T-helper 2 cell treated with Interferon-gamma antibody and Interleukin-4, amounts not matched to agents 5 μg/mL and 100 μg/mL, for 36 hours (primary cell): ENCODE data around the gene NKX2-4.
A peak's percentile ranks its signal among the peaks of the same experiment; 100 is the strongest.

Source experiments
- DNase-seq: peaks from one replicate; pipeline ENCODE4 v3.0.0; 2021; ENCODE audit warnings: low spot score
- H3K27ac Mint-ChIP-seq: one replicate; pipeline ENCODE4 v1.8.0; 2021; ENCODE audit warnings: mild to moderate bottlenecking, mixed read lengths
- H3K27me3 Mint-ChIP-seq: one replicate; pipeline ENCODE4 v1.8.0; 2021; ENCODE audit warnings: low read depth, mixed read lengths
- H3K36me3 Mint-ChIP-seq: one replicate; pipeline ENCODE4 v1.8.0; 2021; ENCODE audit warnings: low read depth, mixed read lengths
- H3K4me1 Mint-ChIP-seq: one replicate; pipeline ENCODE4 v1.8.0; 2021; ENCODE audit warnings: low read depth, mixed read lengths
- H3K4me3 Mint-ChIP-seq: one replicate; pipeline ENCODE4 v1.8.0; 2022; ENCODE audit warnings: mild to moderate bottlenecking, moderate library complexity, mixed read lengths
- H3K9me3 Mint-ChIP-seq: one replicate; pipeline ENCODE4 v1.8.0; 2021; ENCODE audit warnings: mixed read lengths

Gene NKX2-4

GRCh38 chr20:21399005-21399475, 1.7 kb upstream of the NKX2-4 start:
- Mint-ChIP-seq H3K27me3 (peaks cover 72% of the 10 kb centered on the region), H3K4me1 (peaks cover 9% of the 10 kb centered on the region), H3K27ac (no peak overlapping the region), H3K9me3 (no peaks in the 10 kb centered on the region), H3K36me3 (no peaks in the 10 kb centered on the region), H3K4me3 (no peak overlapping the region)
- no peak for DNase-seq

- no peak for DNase-seq
- Mint-ChIP-seq H3K36me3 (no peaks in the 10 kb centered on the region), H3K4me3 (peak overlapping the region; percentile 54), H3K9me3 (no peaks in the 10 kb centered on the region), H3K4me1 (peaks cover 9% of the 10 kb centered on the region), H3K27me3 (peaks cover 74% of the 10 kb centered on the region), H3K27ac (peak overlapping the region; percentile 26)
These were observed 1.0 kb upstream of the NKX2-4 start for GRCh38 chr20:21398109-21399004.

- peaks cover 3% of the 10 kb centered on the region for H3K36me3 Mint-ChIP-seq
- no peak overlapping the region for H3K4me3 Mint-ChIP-seq
- peaks cover 79% of the 10 kb centered on the region for H3K27me3 Mint-ChIP-seq
- H3K27ac Mint-ChIP-seq: no peak overlapping the region
- peaks cover 17% of the 10 kb centered on the region for H3K4me1 Mint-ChIP-seq
- H3K9me3 Mint-ChIP-seq: no peaks in the 10 kb centered on the region
- no peak for DNase-seq
These were observed 556 bp downstream of the NKX2-4 start for GRCh38 chr20:21396599-21397340.

GRCh38 chr20:21395666-21396598, 1.4 kb downstream of the NKX2-4 start:
- peak; percentile 30 for DNase-seq
- no peaks in the 10 kb centered on the region for H3K9me3 Mint-ChIP-seq
- H3K4me1 Mint-ChIP-seq: peaks cover 19% of the 10 kb centered on the region
- H3K4me3 Mint-ChIP-seq: peak overlapping the region; percentile 72
- H3K27me3 Mint-ChIP-seq: peaks cover 78% of the 10 kb centered on the region
- H3K36me3 Mint-ChIP-seq: peaks cover 8% of the 10 kb centered on the region
- no peak overlapping the region for H3K27ac Mint-ChIP-seq

- peaks cover 72% of the 10 kb centered on the region for H3K27me3 Mint-ChIP-seq
- no peak for DNase-seq
- H3K36me3 Mint-ChIP-seq: peaks cover 14% of the 10 kb centered on the region
- H3K27ac Mint-ChIP-seq: no peak overlapping the region
- H3K9me3 Mint-ChIP-seq: no peaks in the 10 kb centered on the region
- peaks cover 19% of the 10 kb centered on the region for H3K4me1 Mint-ChIP-seq
- H3K4me3 Mint-ChIP-seq: peak overlapping the region; percentile 72
These were observed 2.2 kb downstream of the NKX2-4 start for GRCh38 chr20:21395051-21395665.

GRCh38 chr20:21394551-21394950, 2.8 kb downstream of the NKX2-4 start:
- Mint-ChIP-seq H3K4me1 (peaks cover 19% of the 10 kb centered on the region), H3K4me3 (no peak overlapping the region), H3K36me3 (peaks cover 16% of the 10 kb centered on the region), H3K27me3 (peaks cover 67% of the 10 kb centered on the region), H3K9me3 (no peaks in the 10 kb centered on the region), H3K27ac (no peak overlapping the region)
- DNase-seq: no peak

- Mint-ChIP-seq H3K4me1 (peaks cover 19% of the 10 kb centered on the region), H3K36me3 (peaks cover 18% of the 10 kb centered on the region), H3K27me3 (peaks cover 62% of the 10 kb centered on the region), H3K4me3 (no peak overlapping the region), H3K9me3 (no peaks in the 10 kb centered on the region), H3K27ac (no peak overlapping the region)
- no peak for DNase-seq
These were observed 3.4 kb downstream of the NKX2-4 start for GRCh38 chr20:21393816-21394519.

- Mint-ChIP-seq H3K27me3 (peaks cover 54% of the 10 kb centered on the region), H3K4me3 (peak overlapping the region; percentile 10), H3K36me3 (peaks cover 20% of the 10 kb centered on the region), H3K4me1 (peaks cover 16% of the 10 kb centered on the region), H3K27ac (no peak overlapping the region), H3K9me3 (no peaks in the 10 kb centered on the region)
- no peak for DNase-seq
These were observed 4.2 kb downstream of the NKX2-4 start for GRCh38 chr20:21393166-21393565.

- H3K9me3 Mint-ChIP-seq: no peaks in the 10 kb centered on the region
- DNase-seq: no peak
- peaks cover 29% of the 10 kb centered on the region for H3K36me3 Mint-ChIP-seq
- H3K27me3 Mint-ChIP-seq: peaks cover 45% of the 10 kb centered on the region
- H3K4me3 Mint-ChIP-seq: peak overlapping the region; percentile 10
- peaks cover 16% of the 10 kb centered on the region for H3K4me1 Mint-ChIP-seq
- no peak overlapping the region for H3K27ac Mint-ChIP-seq
These were observed 5.4 kb downstream of the NKX2-4 start for GRCh38 chr20:21391972-21392352.

- no peak for DNase-seq
- H3K36me3 Mint-ChIP-seq: peaks cover 29% of the 10 kb centered on the region
These were observed 5.9 kb downstream of the NKX2-4 start for GRCh38 chr20:21391185-21391971.

GRCh38 chr20:21390768-21391167, 6.6 kb downstream of the NKX2-4 start:
- H3K27me3 Mint-ChIP-seq: peaks cover 43% of the 10 kb centered on the region
- H3K27ac Mint-ChIP-seq: no peak overlapping the region
- peaks cover 16% of the 10 kb centered on the region for H3K4me1 Mint-ChIP-seq
- DNase-seq: no peak
- H3K36me3 Mint-ChIP-seq: peaks cover 29% of the 10 kb centered on the region
- no peaks in the 10 kb centered on the region for H3K9me3 Mint-ChIP-seq
- no peak overlapping the region for H3K4me3 Mint-ChIP-seq

More at GRCh38 chr20:21391185-21391971, 5.9 kb downstream of the NKX2-4 start:
- Mint-ChIP-seq H3K27ac (no peak overlapping the region), H3K4me3 (peak overlapping the region; percentile 10), H3K9me3 (no peaks in the 10 kb centered on the region), H3K4me1 (peaks cover 16% of the 10 kb centered on the region), H3K27me3 (peaks cover 45% of the 10 kb centered on the region)

GRCh38 chr20:21389368-21389767, 8.0 kb downstream of the NKX2-4 start:
- no peaks in the 10 kb centered on the region for H3K9me3 Mint-ChIP-seq
- H3K27ac Mint-ChIP-seq: no peak overlapping the region
- no peak for DNase-seq
- peaks cover 29% of the 10 kb centered on the region for H3K36me3 Mint-ChIP-seq
- H3K27me3 Mint-ChIP-seq: peaks cover 33% of the 10 kb centered on the region
- H3K4me3 Mint-ChIP-seq: no peak overlapping the region
- H3K4me1 Mint-ChIP-seq: peaks cover 11% of the 10 kb centered on the region
